Calu3 (cell line): ENCODE measurements around the gene LARGE1. TPM values are rescaled to one million over a fixed set of nuclear protein-coding genes. Genes with fewer than 3 reads are reported as not detected.

Experiments used
- BruUV-seq: library from RNA; stranded (reverse); fragments of 400-500 nt; replicated peaks from 2 replicates; lab custom pipeline; 2021; lab: Mats Ljungman, UMichigan
- CTCF ChIA-PET: fragments of 300-600 bp; sonication (Branson Sonifier 250); formaldehyde crosslinking; loops from one replicate; lab custom pipeline; 2022; ENCODE audit warnings: antibody characterized with exemption; lab: Charles Lee
- DNase-seq: peaks from one replicate; pipeline ENCODE4 v3.0.0; 2022
- H3K27ac Mint-ChIP-seq: one replicate; pipeline ENCODE4 v1.8.0; 2022; ENCODE audit warnings: mixed read lengths; ENCODE audit not compliant: unreplicated experiment
- H3K27me3 Mint-ChIP-seq: one replicate; pipeline ENCODE4 v1.8.0; 2022; ENCODE audit warnings: mixed read lengths; ENCODE audit not compliant: unreplicated experiment
- H3K36me3 Mint-ChIP-seq: one replicate; pipeline ENCODE4 v1.8.0; 2022; ENCODE audit warnings: mild to moderate bottlenecking, moderate library complexity, mixed read lengths; ENCODE audit not compliant: insufficient read depth, unreplicated experiment
- H3K4me1 Mint-ChIP-seq: one replicate; pipeline ENCODE4 v1.8.0; 2022; ENCODE audit warnings: mild to moderate bottlenecking, low read depth, mixed read lengths; ENCODE audit not compliant: unreplicated experiment
- H3K4me3 Mint-ChIP-seq: one replicate; pipeline ENCODE4 v1.8.0; 2022; ENCODE audit warnings: mild to moderate bottlenecking, low read depth, moderate library complexity, mixed read lengths; ENCODE audit not compliant: unreplicated experiment
- H3K9me3 Mint-ChIP-seq: one replicate; pipeline ENCODE4 v1.8.0; 2022; ENCODE audit warnings: low read depth, mixed read lengths; ENCODE audit not compliant: unreplicated experiment
- CTCF ChIP-seq: fragments of 200-600 bp; IDR thresholded peaks from one replicate; pipeline ENCODE4 v1.8.0; 2022; ENCODE audit warnings: antibody characterized with exemption; ENCODE audit not compliant: unreplicated experiment
- intact Hi-C: fragments of 100-400 bp; cut with micrococcal nuclease; formaldehyde crosslinking; loops from one replicate; pipeline ENCODE4 v1.10.0; 2022; ENCODE audit not compliant: unreplicated experiment
- total RNA-seq: library from RNA; stranded (reverse); gene quantifications from 2 replicates; pipeline ENCODE4 v1.2.3, GENCODE V29; 2022

Gene LARGE1
- total RNA-seq, 1 experiment from 2014 or later, result 11.6 TPM

- Mint-ChIP-seq H3K4me1 (no peaks in the 10 kb centered on the region), H3K9me3 (no peaks in the 10 kb centered on the region), H3K36me3 (no peaks in the 10 kb centered on the region), H3K4me3 (no peak overlapping the region), H3K27ac (no peak overlapping the region), H3K27me3 (no peaks in the 10 kb centered on the region)
- CTCF ChIA-PET, result interaction anchor here (0.5 kb wide), 1 partner anchor 1731 kb away, joined by 3 read pairs; no protein-coding TSS in a partner anchor
- no peak for DNase-seq
- intact Hi-C loops, result no loop called here
- TF ChIP-seq CTCF, result no peak
- no TSS peak for BruUV-seq
Observed at GRCh38 chr22:33271390-33272161, 648.7 kb downstream of the LARGE1 start.

- no peaks in the 10 kb centered on the region for H3K27me3 Mint-ChIP-seq
- no peak for DNase-seq
- intact Hi-C loops, result no loop called here
- CTCF ChIA-PET, result interaction anchor here (0.8 kb wide), 1 partner anchor 255 kb away, joined by 5 read pairs; no protein-coding TSS in a partner anchor
- H3K9me3 Mint-ChIP-seq, result no peaks in the 10 kb centered on the region
- H3K4me1 Mint-ChIP-seq, result no peaks in the 10 kb centered on the region
- no peak overlapping the region for H3K4me3 Mint-ChIP-seq
- H3K27ac Mint-ChIP-seq, result no peak overlapping the region
- BruUV-seq, result no TSS peak
- no peaks in the 10 kb centered on the region for H3K36me3 Mint-ChIP-seq
- TF ChIP-seq CTCF, result no peak
Observed at GRCh38 chr22:33270596-33270995, 649.7 kb downstream of the LARGE1 start.

- no peak for DNase-seq
- H3K27ac Mint-ChIP-seq, result no peak overlapping the region
- no peaks in the 10 kb centered on the region for H3K36me3 Mint-ChIP-seq
- CTCF ChIA-PET, result no interaction called here
- no peak for TF ChIP-seq CTCF
- H3K4me3 Mint-ChIP-seq, result no peak overlapping the region
- H3K27me3 Mint-ChIP-seq, result peaks cover 56% of the 10 kb centered on the region
- intact Hi-C loops, result no loop called here
- no peaks in the 10 kb centered on the region for H3K4me1 Mint-ChIP-seq
- BruUV-seq, result no TSS peak
- H3K9me3 Mint-ChIP-seq, result peaks cover 8% of the 10 kb centered on the region
Observed at GRCh38 chr22:33261699-33262098, 658.6 kb downstream of the LARGE1 start.

- DNase-seq, result no peak
- Mint-ChIP-seq H3K4me3 (no peak overlapping the region), H3K9me3 (peaks cover 8% of the 10 kb centered on the region), H3K27me3 (peaks cover 56% of the 10 kb centered on the region), H3K4me1 (no peaks in the 10 kb centered on the region), H3K36me3 (no peaks in the 10 kb centered on the region), H3K27ac (no peak overlapping the region)
- CTCF ChIA-PET, result no interaction called here
- no TSS peak for BruUV-seq
- TF ChIP-seq CTCF, result no peak
- intact Hi-C loops, result no loop called here
Observed at GRCh38 chr22:33260498-33260897, 659.8 kb downstream of the LARGE1 start.
